HCT116 (cell line): ENCODE results near the gene CLEC5A. TPM values are rescaled to one million over a fixed set of nuclear protein-coding genes. Genes with fewer than 3 reads are reported as not detected.

Experiments used
- ATAC-seq: fragments of 200-7000 bp; cut with Tn5 transposase; 2 replicates; pipeline ENCODE4 v1.9.1; 2020; ENCODE audit warnings: mild to moderate bottlenecking, moderate library complexity
- BruUV-seq: library from RNA; stranded (reverse); fragments of 400-500 nt; replicated peaks from 2 replicates; lab custom pipeline; 2021; lab: Mats Ljungman, UMichigan
- CTCF ChIA-PET: fragments of 300-600 bp; sonication (Branson Sonifier 250); formaldehyde crosslinking; loops from one replicate; lab custom pipeline; 2021; ENCODE audit warnings: antibody characterized with exemption; lab: Charles Lee
- POLR2A ChIA-PET: fragments of 300-600, 350-600 bp; sonication (Branson Sonifier 250); formaldehyde crosslinking; loops from one replicate; lab custom pipeline; 2021; ENCODE audit warnings: antibody characterized with exemption; lab: Charles Lee
- RAD21 ChIA-PET, 2 experiments: fragments of 300-600 bp; sonication (Branson Sonifier 250); formaldehyde crosslinking; loops; one replicate each; lab custom pipeline; 2023; ENCODE audit warnings: low total read pairs in 2 of 2; ENCODE audit not compliant: uncharacterized antibody in 2 of 2, unreplicated experiment in 2 of 2, low non-redundant PET in 1 of 2; lab: Charles Lee
- DNase-seq: peaks from one replicate; pipeline ENCODE4 v3.0.0-alpha.2; 2010; ENCODE audit warnings: low read depth, low spot score
- H2AFZ ChIP-seq: fragments of 200-600 bp; shearing (Covaris generic), sonication (generic); 2 replicates; pipeline ENCODE4 v1.6.1; 2017; ENCODE audit warnings: low read depth, mixed run types, mixed read lengths, antibody characterized with exemption, low read length; ENCODE audit not compliant: poor library complexity, severe bottlenecking
- H3K27ac ChIP-seq: 2 replicates; pipeline ENCODE4 v1.5.1; 2012; ENCODE audit warnings: low read depth, low read length
- H3K27me3 ChIP-seq: fragments of 200-600 bp; sonication (generic); 2 replicates; pipeline ENCODE4 v1.6.1; 2016; ENCODE audit warnings: mixed run types, low read length, mixed read lengths; ENCODE audit not compliant: insufficient read depth
- H3K36me3 ChIP-seq, 2 experiments: fragments of 200-500 bp in 1 of 2; fragments of 200-600 bp in 1 of 2; sonication (Bioruptor generic) in 1 of 2; sonication (generic) in 1 of 2; 2 replicates each; pipeline versions ENCODE4 v1.5.1 to v1.6.1; 2014 to 2016; ENCODE audit warnings: low read length in 2 of 2, inconsistent platforms in 1 of 2, mixed read lengths in 1 of 2, mixed run types in 1 of 2; ENCODE audit not compliant: insufficient read depth in 2 of 2, control insufficient read depth in 1 of 2
- H3K4me1 ChIP-seq, 2 experiments: fragments of 200-600 bp in 1 of 2; sonication (generic) in 1 of 2; 2 replicates each; pipeline versions ENCODE4 v1.5.1 to v1.6.1; 2012 to 2017; ENCODE audit warnings: low read length in 2 of 2, inconsistent platforms in 1 of 2, mild to moderate bottlenecking in 1 of 2, mixed read lengths in 1 of 2, mixed run types in 1 of 2, moderate library complexity in 1 of 2; ENCODE audit not compliant: insufficient read depth in 2 of 2, control insufficient read depth in 1 of 2
- H3K4me2 ChIP-seq: fragments of 200-600 bp; sonication (generic); 2 replicates; pipeline ENCODE4 v1.6.1; 2017; ENCODE audit warnings: mixed run types, low read length, mixed read lengths
- H3K4me3 ChIP-seq, 2 experiments: fragments of 200-600 bp in 1 of 2; sonication (generic) in 1 of 2; replicated peaks in 1 of 2; 2 replicates each; pipeline ENCODE4 v1.5.1; 2011 to 2016; ENCODE audit warnings: low read length in 2 of 2, control low read depth in 1 of 2, low read depth in 1 of 2, mild to moderate bottlenecking in 1 of 2, mixed read lengths in 1 of 2, mixed run types in 1 of 2
- H3K79me2 ChIP-seq: fragments of 200-600 bp; sonication (generic); 2 replicates; pipeline ENCODE4 v1.6.1; 2017; ENCODE audit warnings: mild to moderate bottlenecking, mixed run types, low read length, moderate library complexity, mixed read lengths; ENCODE audit not compliant: insufficient read depth
- H3K9ac ChIP-seq: fragments of 200-600 bp; sonication (generic); 2 replicates; pipeline ENCODE4 v1.6.1; 2016; ENCODE audit warnings: low read length, mixed read lengths
- H3K9me2 ChIP-seq: fragments of 200-600 bp; sonication (generic), shearing (Covaris generic); 2 replicates; pipeline ENCODE4 v1.6.1; 2017; ENCODE audit warnings: mixed run types, mild to moderate bottlenecking, moderate library complexity; ENCODE audit not compliant: insufficient read depth
- H3K9me3 ChIP-seq, 2 experiments: fragments of 200-500 bp in 1 of 2; fragments of 200-600 bp in 1 of 2; sonication (Bioruptor generic) in 1 of 2; sonication (generic) in 1 of 2; 2 replicates each; pipeline ENCODE4 v1.6.1; 2014 to 2017; ENCODE audit warnings: low read length in 2 of 2, mixed read lengths in 2 of 2, inconsistent platforms in 1 of 2, low read depth in 1 of 2, mild to moderate bottlenecking in 1 of 2, mixed run types in 1 of 2, moderate library complexity in 1 of 2; ENCODE audit not compliant: control insufficient read depth in 1 of 2, insufficient read depth in 1 of 2
- H4K20me1 ChIP-seq: fragments of 200-600 bp; sonication (generic), shearing (Covaris generic); 2 replicates; pipeline ENCODE4 v1.6.1; 2017; ENCODE audit warnings: mixed run types, mild to moderate bottlenecking, moderate library complexity; ENCODE audit not compliant: insufficient read depth
- CBX3 ChIP-seq: IDR thresholded peaks from 2 replicates; pipeline ENCODE4 v1.6.1; 2012; ENCODE audit warnings: low read depth
- CTCF ChIP-seq, 3 experiments: fragments of 200-600 bp in 1 of 3; sonication (generic) in 1 of 3; IDR thresholded peaks in 2 of 3; conservative IDR thresholded peaks in 1 of 3; 2 replicates each; pipeline ENCODE4 v1.5.1; 2012 to 2017; ENCODE audit warnings: low read depth in 2 of 3, low read length in 2 of 3, antibody characterized with exemption in 1 of 3, borderline replicate concordance in 1 of 3, control low read depth in 1 of 3, mild to moderate bottlenecking in 1 of 3, mixed read lengths in 1 of 3, mixed run types in 1 of 3, moderate library complexity in 1 of 3; ENCODE audit not compliant: insufficient read depth in 1 of 3
- EGR1 ChIP-seq: IDR thresholded peaks from 2 replicates; pipeline ENCODE4 v1.6.1; 2012; ENCODE audit warnings: low read depth
- EZH2phosphoT487 ChIP-seq: fragments of 200-600 bp; IDR thresholded peaks from 2 replicates; pipeline ENCODE4 v1.6.1; 2018; ENCODE audit warnings: antibody characterized with exemption, borderline replicate concordance
- MAX ChIP-seq: IDR thresholded peaks from 2 replicates; pipeline ENCODE4 v1.6.1; 2012
- POLR2AphosphoS5 ChIP-seq: IDR thresholded peaks from 2 replicates; pipeline ENCODE4 v1.6.1; 2011; ENCODE audit warnings: mild to moderate bottlenecking, low read depth, low read length, moderate library complexity
- SP1 ChIP-seq: IDR thresholded peaks from 2 replicates; pipeline ENCODE4 v1.6.1; 2012; ENCODE audit warnings: low read depth
- SRF ChIP-seq: IDR thresholded peaks from 2 replicates; pipeline ENCODE4 v1.6.1; 2012; ENCODE audit warnings: low read depth
- TCF7L2 ChIP-seq: IDR thresholded peaks from 2 replicates; pipeline ENCODE4 v1.7.0; 2011; ENCODE audit warnings: borderline replicate concordance, inconsistent platforms; ENCODE audit not compliant: insufficient read depth, insufficient read length; ENCODE audit errors: extremely low read depth
- intact Hi-C: fragments of 100-400 bp; cut with micrococcal nuclease; formaldehyde crosslinking; loops from 2 replicates; pipeline ENCODE4 v1.10.0; 2022
- total RNA-seq: library from RNA; stranded (reverse); gene quantifications from one replicate; pipeline ENCODE4 v1.2.1, GENCODE V29; 2021; ENCODE audit not compliant: unreplicated experiment

Gene CLEC5A
- total RNA-seq, 1 experiment from 2014 or later = 0.32 TPM

GRCh38 chr7:141928845-141929195 lies 18.0 kb downstream of the CLEC5A start:
- POLR2A ChIA-PET = no interaction called here
- no peak for TF ChIP-seq CBX3
- TF ChIP-seq SP1 = no peak
- TF ChIP-seq SRF = no peak
- TF ChIP-seq MAX = no peak
- TF ChIP-seq EZH2phosphoT487 = no peak
- no peak for TF ChIP-seq EGR1
- no peak for TF ChIP-seq TCF7L2
- no peak for TF ChIP-seq POLR2AphosphoS5
- no peak for TF ChIP-seq CTCF (IDR thresholded peaks at IDR 0.05 in 2 of 3, conservative IDR thresholded peaks at IDR 0.05 in 1 of 3; ENCODE audit: borderline replicate concordance in 1 of 3, insufficient read depth in 1 of 3, low read depth in 2 of 3, low read length in 2 of 3)

More at GRCh38 chr7:141928845-141929195, 18.0 kb downstream of the CLEC5A start:
- Histone ChIP-seq H3K79me2 (no peaks in the 10 kb centered on the region), H3K9me2 (no peaks in the 10 kb centered on the region), H2AFZ (no peak overlapping the region), H3K36me3 (no peaks in the 10 kb centered on the region), H3K27me3 (no peaks in the 10 kb centered on the region), H3K4me3 (no peak overlapping the region), H3K9ac (no peak overlapping the region), H3K4me1 (no peaks in the 10 kb centered on the region), H3K9me3 (no peaks in the 10 kb centered on the region), H3K4me2 (no peak overlapping the region), H3K27ac (no peak overlapping the region), H4K20me1 (no peaks in the 10 kb centered on the region)
- ATAC-seq (no peak), DNase-seq (no peak)
- BruUV-seq = no TSS peak
- ChIA-PET CTCF (no interaction called here), RAD21 (no interaction called here)
- intact Hi-C loops = no loop called here
